ENCODE results near the gene DIRAS2. TPM values are rescaled to one million over a fixed set of nuclear protein-coding genes. Genes with fewer than 3 reads are reported as not detected.

DIRAS2 gene
- total and polyA plus RNA-seq, 8 donors, result 0.42 to 1.7 (median 0.74) TPM

GRCh38 chr9:90579181-90579580 is 63.4 kb downstream of the DIRAS2 start:
- ATAC-seq, result no peak
- intact Hi-C loops (cut with DNase I), result no loop called here
- H3K4me3 ChIP-seq, result no peak overlapping the region
- no peaks in the 10 kb centered on the region for H3K27me3 ChIP-seq
- TF ChIP-seq CTCF (IDR thresholded peaks at IDR 0.05), result no peak
- H3K27ac ChIP-seq, result no peak overlapping the region
- no peak for DNase-seq
- H3K4me1 ChIP-seq, result no peaks in the 10 kb centered on the region
- no peak for FAIRE-seq
- H3K36me3 ChIP-seq, result no peaks in the 10 kb centered on the region
- 68 to 78% methylated on average over 2 of the region's 2 CpGs for WGBS, 2 donors
- H3K9me3 ChIP-seq, result no peaks in the 10 kb centered on the region

GRCh38 chr9:90578126-90578815 is 64.4 kb downstream of the DIRAS2 start:
- H3K9me3 ChIP-seq, result no peaks in the 10 kb centered on the region
- no peaks in the 10 kb centered on the region for H3K36me3 ChIP-seq
- DNase-seq, result no peak
- 54% methylated on average over 3 of the region's 3 CpGs for WGBS, 2 donors
- no peak for TF ChIP-seq CTCF (IDR thresholded peaks at IDR 0.05)
- FAIRE-seq, result no peak
- H3K4me1 ChIP-seq, result no peaks in the 10 kb centered on the region
- ATAC-seq, result no peak
- no peak overlapping the region for H3K4me3 ChIP-seq
- no peaks in the 10 kb centered on the region for H3K27me3 ChIP-seq
- H3K27ac ChIP-seq, result no peak overlapping the region
- intact Hi-C loops (cut with DNase I), result no loop called here

- no peaks in the 10 kb centered on the region for H3K9me3 ChIP-seq
- no peak for TF ChIP-seq CTCF (IDR thresholded peaks at IDR 0.05)
- DNase-seq (no peak), ATAC-seq (no peak), FAIRE-seq (no peak)
- H3K36me3 ChIP-seq, result no peaks in the 10 kb centered on the region
- WGBS, 2 donors, result 57 to 74% methylated on average over 1 of the region's 1 CpG
- intact Hi-C loops (cut with DNase I), result no loop called here
- no peak overlapping the region for H3K4me3 ChIP-seq
- H3K27ac ChIP-seq, result no peak overlapping the region
- H3K4me1 ChIP-seq, result no peaks in the 10 kb centered on the region
- H3K27me3 ChIP-seq, result peaks cover 0 to 5% (median 0%) of the 10 kb centered on the region in 4 donors
Measured at GRCh38 chr9:90569511-90569910, 73.1 kb downstream of the DIRAS2 start.

- H3K27me3 ChIP-seq, result peaks cover 0 to 5% (median 0%) of the 10 kb centered on the region in 4 donors
- no peak for ATAC-seq
- DNase-seq, result no peak
- no peak overlapping the region for H3K27ac ChIP-seq
- intact Hi-C loops (cut with DNase I), result no loop called here
- no peaks in the 10 kb centered on the region for H3K4me1 ChIP-seq
- TF ChIP-seq CTCF (IDR thresholded peaks at IDR 0.05), result no peak
- FAIRE-seq, result no peak
- H3K4me3 ChIP-seq, result no peak overlapping the region
- 61 to 67% methylated on average over 3 of the region's 3 CpGs for WGBS, 2 donors
- no peaks in the 10 kb centered on the region for H3K9me3 ChIP-seq
- no peaks in the 10 kb centered on the region for H3K36me3 ChIP-seq
Measured at GRCh38 chr9:90568667-90569066, 74.0 kb downstream of the DIRAS2 start.

GRCh38 chr9:90562229-90562628 is 80.4 kb downstream of the DIRAS2 start:
- H3K27ac ChIP-seq, result no peak overlapping the region
- no peak for DNase-seq
- no peaks in the 10 kb centered on the region for H3K27me3 ChIP-seq
- no peak for FAIRE-seq
- no peaks in the 10 kb centered on the region for H3K4me1 ChIP-seq
- H3K36me3 ChIP-seq, result no peaks in the 10 kb centered on the region
- TF ChIP-seq CTCF (IDR thresholded peaks at IDR 0.05), result no peak
- peak in 1 of 4 donors; percentile 16 for ATAC-seq
- 58 to 67% methylated on average over 4 of the region's 4 CpGs for WGBS, 2 donors
- intact Hi-C loops (cut with DNase I), result no loop called here
- no peak overlapping the region for H3K4me3 ChIP-seq
- no peaks in the 10 kb centered on the region for H3K9me3 ChIP-seq
